Thyroid gland (tissue), 4 donors: ENCODE results near the gene EFCC1.

ENCODE experiments used
- POLR2A ChIP-seq, 2 donors: fragments of 450-650 bp; IDR thresholded peaks; one replicate each; pipeline ENCODE4 v1.6.1; 2017; ENCODE audit warnings: antibody characterized with exemption in 2 of 2, mild to moderate bottlenecking in 2 of 2, moderate library complexity in 1 of 2
- TF ChIP-seq, protein P1 (sequence below), 6 experiments: fragments of 200-600 bp in 3 of 6; fragments of 450-650 bp in 3 of 6; sonication (generic) in 3 of 6; IDR thresholded peaks; one replicate each; pipeline ENCODE4 v1.5.1; 2016 to 2019; ENCODE audit warnings: antibody characterized with exemption in 6 of 6, mild to moderate bottlenecking in 2 of 6, inconsistent platforms in 1 of 6, moderate library complexity in 1 of 6

DNA sequence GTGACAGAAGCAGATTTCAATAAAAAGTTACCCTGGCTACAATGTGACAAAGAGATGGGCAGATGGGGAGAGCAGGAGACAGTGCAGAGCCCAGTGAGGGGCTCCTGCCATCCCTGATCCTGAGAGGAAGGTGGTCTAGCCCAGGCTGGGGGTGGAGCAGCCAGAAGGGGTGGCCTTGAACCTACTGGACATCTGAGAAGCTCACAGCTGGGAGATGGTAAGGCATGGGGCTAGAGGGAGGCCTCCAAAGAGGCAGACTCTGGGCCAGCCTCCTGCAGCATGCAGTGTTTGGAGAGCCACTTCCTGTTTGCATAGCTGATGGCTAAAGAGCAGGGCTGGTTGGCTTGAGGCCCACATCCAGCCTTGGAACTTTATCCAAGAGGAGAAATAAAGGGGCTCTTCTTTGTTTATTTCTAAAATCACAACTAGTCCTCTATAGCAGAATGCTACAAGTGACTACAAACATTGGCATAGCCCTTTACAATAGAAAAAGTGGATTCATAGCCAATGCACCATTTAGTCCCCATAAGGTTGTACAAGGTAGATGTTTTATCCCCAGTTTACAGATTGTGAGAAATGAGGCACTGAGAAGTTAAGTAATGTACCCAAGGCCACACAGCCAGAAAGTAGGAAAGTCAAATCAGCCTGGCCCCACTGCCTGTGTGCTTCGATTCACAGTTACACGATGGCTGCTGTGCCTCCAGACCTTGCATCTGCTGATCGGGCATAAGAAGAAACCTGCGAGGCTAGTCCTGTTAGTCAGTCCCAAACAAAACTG is 4.6 kb downstream of the EFCC1 start:
- TF ChIP-seq, protein P1, sequence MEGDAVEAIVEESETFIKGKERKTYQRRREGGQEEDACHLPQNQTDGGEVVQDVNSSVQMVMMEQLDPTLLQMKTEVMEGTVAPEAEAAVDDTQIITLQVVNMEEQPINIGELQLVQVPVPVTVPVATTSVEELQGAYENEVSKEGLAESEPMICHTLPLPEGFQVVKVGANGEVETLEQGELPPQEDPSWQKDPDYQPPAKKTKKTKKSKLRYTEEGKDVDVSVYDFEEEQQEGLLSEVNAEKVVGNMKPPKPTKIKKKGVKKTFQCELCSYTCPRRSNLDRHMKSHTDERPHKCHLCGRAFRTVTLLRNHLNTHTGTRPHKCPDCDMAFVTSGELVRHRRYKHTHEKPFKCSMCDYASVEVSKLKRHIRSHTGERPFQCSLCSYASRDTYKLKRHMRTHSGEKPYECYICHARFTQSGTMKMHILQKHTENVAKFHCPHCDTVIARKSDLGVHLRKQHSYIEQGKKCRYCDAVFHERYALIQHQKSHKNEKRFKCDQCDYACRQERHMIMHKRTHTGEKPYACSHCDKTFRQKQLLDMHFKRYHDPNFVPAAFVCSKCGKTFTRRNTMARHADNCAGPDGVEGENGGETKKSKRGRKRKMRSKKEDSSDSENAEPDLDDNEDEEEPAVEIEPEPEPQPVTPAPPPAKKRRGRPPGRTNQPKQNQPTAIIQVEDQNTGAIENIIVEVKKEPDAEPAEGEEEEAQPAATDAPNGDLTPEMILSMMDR (IDR thresholded peaks at IDR 0.05): no peak
- no peak for TF ChIP-seq POLR2A (IDR thresholded peaks at IDR 0.05)
